GM21529 (cell line): ENCODE data around the gene CD69.

Experiments used
- ATAC-seq: cut with Tn5 transposase; IDR thresholded peaks from one replicate; pipeline ENCODE4 v1.9.1; 2021; ENCODE audit not compliant: unreplicated experiment

The CD69 gene

GRCh38 chr12:9782547-9783382, 22.1 kb upstream of the CD69 start:
- no peak for ATAC-seq

GRCh38 chr12:9781360-9781759, 20.7 kb upstream of the CD69 start:
- no peak for ATAC-seq

- no peak for ATAC-seq
Measured at GRCh38 chr12:9779209-9779608, 18.5 kb upstream of the CD69 start.

- no peak for ATAC-seq
Measured at GRCh38 chr12:9776781-9777180, 16.1 kb upstream of the CD69 start.

- ATAC-seq = no peak
Measured at GRCh38 chr12:9773216-9773877, 12.6 kb upstream of the CD69 start.

GRCh38 chr12:9763025-9763424, 2.3 kb upstream of the CD69 start:
- ATAC-seq = no peak

- no peak for ATAC-seq
Measured at GRCh38 chr12:9762369-9762768, 1.7 kb upstream of the CD69 start.

GRCh38 chr12:9761419-9761781, 699 bp upstream of the CD69 start:
- ATAC-seq = no peak

GRCh38 chr12:9760120-9760519, 581 bp downstream of the CD69 start:
- no peak for ATAC-seq

- no peak for ATAC-seq
Measured at GRCh38 chr12:9759694-9760093, 1.0 kb downstream of the CD69 start.

GRCh38 chr12:9758119-9758518, 2.6 kb downstream of the CD69 start:
- ATAC-seq = no peak

GRCh38 chr12:9757433-9758025, 3.2 kb downstream of the CD69 start:
- ATAC-seq = no peak

- ATAC-seq = no peak
Measured at GRCh38 chr12:9756706-9757105, 4.0 kb downstream of the CD69 start.

- no peak for ATAC-seq
Measured at GRCh38 chr12:9756170-9756569, 4.5 kb downstream of the CD69 start.

GRCh38 chr12:9755567-9755966, 5.1 kb downstream of the CD69 start:
- ATAC-seq = no peak

GRCh38 chr12:9755035-9755434, 5.7 kb downstream of the CD69 start:
- ATAC-seq = no peak

- ATAC-seq = no peak
Measured at GRCh38 chr12:9754099-9754927, 6.4 kb downstream of the CD69 start.

- no peak for ATAC-seq
Measured at GRCh38 chr12:9753498-9753897, 7.2 kb downstream of the CD69 start.

GRCh38 chr12:9753073-9753472, 7.6 kb downstream of the CD69 start:
- no peak for ATAC-seq

GRCh38 chr12:9752145-9752933, 8.4 kb downstream of the CD69 start:
- no peak for ATAC-seq
